GM19467 (cell line): ENCODE results near the gene PLA2G4D.
"Not testable (repeated sequence)": the region's sequence is repeated elsewhere in the genome, so short reads cannot be mapped to it uniquely, and the experiment has no call there.

ENCODE experiments used
- ATAC-seq: cut with Tn5 transposase; IDR thresholded peaks from one replicate; pipeline ENCODE4 v1.9.1; 2021; ENCODE audit warnings: mild to moderate bottlenecking, moderate library complexity; ENCODE audit not compliant: unreplicated experiment

Gene PLA2G4D

DNA sequence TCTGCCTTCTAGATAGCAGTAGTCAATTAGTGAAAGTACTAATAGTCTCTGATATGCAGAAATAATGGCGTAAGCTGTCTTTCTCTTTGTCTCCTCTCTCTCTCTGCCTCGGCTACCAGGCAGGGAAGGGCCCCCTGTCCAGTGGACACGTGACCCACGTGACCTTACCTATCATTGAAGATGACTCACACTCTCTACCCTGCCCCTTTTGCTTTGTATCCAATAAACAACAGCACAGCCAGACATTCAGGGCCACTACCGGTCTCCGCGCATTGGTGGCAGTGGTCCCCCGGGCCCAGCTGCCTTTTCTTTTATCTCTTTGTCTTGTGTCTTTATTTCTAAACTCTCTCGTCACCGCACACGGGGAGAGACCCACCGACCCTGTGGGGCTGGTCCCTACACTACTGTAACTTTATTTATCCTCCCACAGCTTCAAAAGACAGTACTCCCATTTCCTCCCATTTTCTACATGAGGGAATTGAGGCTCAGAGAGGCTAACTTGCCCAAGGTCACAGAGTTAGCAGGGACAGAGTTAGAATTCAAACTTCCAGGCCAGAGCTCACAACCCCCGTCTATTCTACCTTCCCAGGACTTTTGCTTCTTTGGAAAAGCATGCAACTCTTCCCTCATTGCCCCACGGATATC, 2.5 kb downstream of the PLA2G4D start:
- ATAC-seq = not testable (repeated sequence)

DNA sequence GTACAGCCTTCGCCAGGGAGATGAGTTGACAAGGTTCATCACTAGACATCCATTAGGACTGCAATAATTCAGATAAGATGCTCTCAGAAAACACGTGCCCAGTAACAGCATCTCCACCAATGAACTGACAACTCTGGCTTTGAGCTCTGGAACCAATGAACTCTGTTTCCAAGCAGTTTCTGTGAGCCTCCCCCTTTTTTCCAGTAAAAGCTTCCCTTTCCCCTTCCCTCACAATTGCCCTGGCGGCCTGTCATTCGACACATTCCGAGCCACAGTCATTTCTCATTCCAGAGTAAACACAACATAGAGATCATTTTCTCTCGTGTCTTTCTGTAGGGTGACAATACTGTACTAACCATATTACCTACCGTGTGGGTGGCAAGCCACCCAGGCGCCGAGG, 3.6 kb downstream of the PLA2G4D start:
- no peak for ATAC-seq

DNA sequence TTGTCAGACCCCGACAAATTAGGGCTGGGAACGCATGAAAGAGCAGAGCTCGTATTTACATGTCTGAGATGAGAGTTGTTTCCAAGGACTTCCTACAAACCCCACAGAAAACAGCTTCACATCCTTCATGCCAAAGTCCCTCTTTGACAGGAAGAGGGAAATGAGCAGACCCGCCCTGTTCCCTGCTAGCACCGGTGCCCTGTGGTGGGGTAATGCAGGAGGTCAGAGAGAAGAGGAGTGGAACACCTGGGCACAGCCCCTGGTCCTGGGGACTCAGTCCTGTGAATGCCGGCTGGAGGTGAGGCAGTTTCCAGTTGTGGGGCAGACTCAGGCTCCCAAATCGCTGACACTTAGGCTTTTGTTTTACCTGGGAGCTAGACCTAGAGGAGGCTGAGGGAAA, 4.0 kb downstream of the PLA2G4D start:
- ATAC-seq = no peak

DNA sequence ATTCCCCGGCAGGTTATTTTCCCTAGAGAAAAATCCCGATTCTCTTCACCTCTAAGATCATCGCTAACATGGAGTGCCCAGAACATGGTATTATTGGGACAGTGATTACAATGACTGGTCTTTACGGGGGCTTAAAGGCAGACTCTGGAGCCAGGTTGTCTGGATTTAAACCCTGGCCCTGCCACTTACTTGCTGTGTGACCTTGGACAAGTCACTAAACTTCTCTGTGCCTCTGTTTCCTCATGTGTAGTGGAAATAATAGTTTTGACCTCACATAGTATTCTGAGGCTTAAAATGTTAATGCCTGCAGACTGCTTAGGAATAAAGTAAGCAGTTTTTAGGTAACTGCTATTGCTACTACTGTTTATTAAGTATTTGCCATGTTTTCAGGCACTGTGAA, 4.4 kb downstream of the PLA2G4D start:
- no peak for ATAC-seq

DNA sequence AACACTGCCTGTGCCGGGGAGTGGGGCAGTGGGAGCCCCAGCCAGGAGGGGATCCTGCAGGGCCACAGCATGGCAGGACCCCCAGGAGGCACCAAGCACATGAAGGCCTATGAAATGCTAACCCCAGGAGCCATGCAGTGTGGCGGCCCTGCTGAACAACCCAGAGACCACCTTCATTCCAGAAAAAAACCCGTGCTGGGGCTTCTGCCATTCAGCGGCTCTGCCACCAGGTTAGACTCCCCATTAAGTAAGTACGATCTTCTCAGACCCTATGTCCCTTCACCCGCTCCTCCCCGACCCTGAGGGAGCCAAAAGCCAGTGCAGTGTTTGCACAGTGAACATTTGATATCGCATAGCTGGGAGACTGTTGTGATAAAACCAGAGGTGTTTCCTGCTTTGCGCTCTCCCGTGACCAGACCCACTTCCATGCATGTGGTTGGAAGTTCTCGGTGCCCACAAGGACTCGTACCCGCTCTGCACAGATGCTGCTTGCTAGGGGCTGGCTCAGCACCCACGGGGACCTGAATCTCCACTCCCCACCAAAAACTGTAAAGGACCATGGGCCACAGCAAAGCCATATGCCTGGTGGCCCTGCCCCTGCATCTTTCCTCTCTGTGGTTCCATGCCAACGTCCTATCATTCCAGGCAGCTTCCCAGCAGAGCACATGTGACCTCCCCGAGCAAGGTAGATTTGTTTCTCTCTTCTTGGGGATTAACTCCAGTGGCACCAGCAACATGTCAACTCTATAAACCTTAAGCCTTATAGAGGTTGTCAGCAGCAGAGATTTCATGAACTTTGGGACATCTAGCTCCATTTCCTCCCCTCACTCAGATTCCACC, 5.3 kb downstream of the PLA2G4D start:
- no peak for ATAC-seq

DNA sequence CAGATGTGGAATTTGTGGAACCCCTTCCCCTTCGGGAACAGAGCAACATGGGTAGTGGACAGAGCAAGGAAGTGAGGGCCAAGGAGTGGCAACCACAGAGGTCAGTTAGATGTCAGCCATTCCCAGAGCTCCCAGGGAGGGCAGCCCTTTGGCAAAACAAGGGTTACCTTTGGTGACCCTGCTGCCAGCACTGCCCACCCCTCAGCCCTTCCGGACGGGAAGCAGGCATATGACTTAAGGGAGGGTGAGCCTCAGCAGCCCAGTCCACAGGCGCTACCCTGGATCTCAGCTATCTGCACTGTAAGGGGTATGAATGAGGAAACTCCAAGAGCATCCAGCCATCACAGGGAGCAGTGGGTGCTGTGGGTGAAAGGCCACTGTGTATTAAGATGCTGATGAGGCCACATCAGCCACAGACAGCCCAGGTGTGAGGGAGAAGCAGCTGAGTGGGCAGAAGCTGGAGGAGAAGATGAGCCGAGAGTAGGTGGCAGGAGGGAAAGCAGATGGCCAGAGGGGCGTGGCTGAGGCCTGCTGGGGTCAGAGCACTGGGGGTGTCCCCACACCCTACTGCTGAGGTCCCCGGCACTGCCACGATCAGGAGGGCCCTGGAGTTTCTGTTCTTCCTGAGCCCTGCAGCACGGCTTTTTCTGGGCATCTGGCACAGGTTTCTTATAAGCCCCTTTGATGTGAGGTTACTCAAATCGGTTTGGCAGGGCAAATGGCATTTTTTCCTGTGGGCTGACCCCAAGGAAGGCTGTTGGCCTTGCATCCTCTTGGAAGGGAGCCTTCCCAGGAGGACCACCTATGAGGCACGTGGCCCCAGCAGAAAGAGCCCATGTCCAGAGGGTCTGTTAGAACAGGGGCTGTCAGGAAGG, 6.2 kb downstream of the PLA2G4D start:
- no peak for ATAC-seq

DNA sequence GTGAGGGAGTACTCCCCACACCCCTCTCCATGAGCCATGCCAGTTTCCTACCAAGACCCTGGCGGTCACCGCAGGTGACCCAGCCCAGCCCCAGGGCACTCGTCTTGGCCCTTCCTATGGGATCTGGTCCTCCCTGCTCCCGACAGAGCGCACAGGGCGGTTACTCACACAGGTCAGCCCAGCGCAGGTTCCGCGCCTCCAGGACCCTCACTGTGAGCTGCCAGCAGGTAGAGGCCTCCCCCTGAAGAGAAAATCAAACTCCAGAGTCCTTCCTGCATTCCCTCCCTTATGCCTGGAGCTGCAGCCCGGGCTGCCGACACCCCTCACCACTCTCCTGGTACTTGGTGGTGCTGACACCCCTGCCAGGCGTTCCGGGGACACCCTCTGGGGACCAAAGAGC, 6.9 kb downstream of the PLA2G4D start:
- no peak for ATAC-seq

DNA sequence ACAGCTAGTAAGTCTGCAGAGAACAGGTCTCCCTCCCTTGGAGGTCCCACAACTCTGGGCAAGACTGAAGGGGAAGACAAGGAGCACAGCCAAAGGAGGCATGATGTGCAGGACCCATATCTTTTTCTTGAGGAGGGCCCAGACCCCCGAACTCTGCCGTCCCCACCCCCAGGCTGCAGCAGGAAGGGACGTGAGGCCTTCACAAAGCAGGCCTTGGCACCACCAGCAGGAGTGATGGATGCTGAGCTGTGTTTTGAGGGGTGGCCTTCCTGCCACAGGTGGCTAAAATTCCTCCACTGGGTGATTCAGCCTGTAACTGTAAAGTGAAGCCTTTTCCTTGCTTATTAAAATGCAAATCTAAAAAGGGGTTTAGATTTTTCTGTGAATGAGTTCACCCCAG, 8.6 kb downstream of the PLA2G4D start:
- ATAC-seq = no peak

DNA sequence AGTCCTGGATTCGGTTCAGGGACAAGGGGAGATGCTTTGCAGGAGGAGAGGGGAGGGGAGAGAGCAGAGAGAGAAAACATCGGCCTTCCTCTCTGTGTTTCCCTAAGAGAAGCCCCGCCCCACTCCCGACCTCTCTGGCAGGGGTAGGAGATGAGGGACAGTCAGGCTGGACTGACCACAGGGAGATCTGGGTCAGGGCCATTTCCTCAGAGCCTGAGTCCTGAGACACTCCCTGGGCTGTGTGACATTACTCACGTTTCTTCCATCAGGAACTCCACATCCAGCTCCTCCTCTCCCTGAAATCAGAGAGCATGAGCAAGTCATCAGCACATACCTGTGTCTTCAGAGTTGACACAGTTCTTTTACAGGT, 9.1 kb downstream of the PLA2G4D start:
- ATAC-seq = no peak

DNA sequence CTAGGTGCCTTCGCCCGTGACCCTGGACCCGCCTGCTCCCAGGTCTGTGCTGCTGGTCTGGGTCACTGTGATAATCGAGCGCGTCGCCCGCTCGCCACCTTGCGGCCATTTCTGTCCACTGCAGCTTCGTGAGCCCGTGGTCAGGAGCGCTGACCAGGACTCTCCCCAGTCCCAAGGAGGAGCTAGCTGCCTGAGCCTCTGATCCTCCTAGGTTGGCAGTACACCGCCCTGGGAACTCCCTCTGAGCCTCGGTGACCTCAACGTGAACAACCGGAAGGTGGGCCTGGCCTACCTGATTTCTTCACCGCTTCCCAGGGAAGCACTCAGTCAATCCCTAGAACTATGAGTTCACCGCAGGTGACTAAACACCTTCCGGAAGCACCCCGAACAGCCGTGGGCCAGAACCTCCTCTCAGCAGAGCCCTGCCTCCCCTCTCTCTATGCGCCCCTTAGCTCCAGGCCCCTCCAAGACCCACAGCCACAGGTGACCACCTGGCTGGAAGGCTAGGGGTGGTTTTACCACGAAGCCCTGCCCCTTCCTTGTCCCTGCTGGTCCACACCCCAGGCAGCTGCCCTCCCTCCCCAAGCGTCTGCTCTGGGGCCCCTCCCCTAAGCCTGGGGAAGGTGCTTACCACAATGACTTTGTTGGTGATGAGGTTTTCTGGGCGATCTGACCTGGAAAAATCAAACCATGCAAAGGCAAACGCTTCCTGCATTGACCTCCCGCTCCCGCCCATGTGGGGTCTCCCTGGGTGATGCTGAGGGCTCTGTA, 9.7 kb downstream of the PLA2G4D start:
- no peak for ATAC-seq

DNA sequence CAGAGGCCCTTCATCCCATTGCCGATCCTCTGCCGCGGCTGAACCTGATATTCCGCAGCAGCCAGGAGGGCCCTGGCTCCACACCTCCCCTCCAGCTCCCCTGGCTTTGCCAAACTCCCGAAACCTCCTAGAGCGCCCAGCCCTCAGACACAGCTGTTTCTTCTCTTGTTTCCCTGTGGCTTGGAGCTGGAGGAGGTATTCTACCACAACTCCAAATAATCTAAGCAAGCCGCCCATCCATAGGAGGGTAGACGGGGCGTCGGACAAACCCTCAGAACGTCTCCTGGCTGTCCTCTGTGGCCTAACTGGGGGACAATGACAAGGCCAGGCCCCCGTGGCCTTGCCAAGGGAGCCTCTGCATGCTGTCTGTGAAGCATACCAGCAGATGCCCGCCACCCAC, 10.4 kb downstream of the PLA2G4D start:
- ATAC-seq = no peak

DNA sequence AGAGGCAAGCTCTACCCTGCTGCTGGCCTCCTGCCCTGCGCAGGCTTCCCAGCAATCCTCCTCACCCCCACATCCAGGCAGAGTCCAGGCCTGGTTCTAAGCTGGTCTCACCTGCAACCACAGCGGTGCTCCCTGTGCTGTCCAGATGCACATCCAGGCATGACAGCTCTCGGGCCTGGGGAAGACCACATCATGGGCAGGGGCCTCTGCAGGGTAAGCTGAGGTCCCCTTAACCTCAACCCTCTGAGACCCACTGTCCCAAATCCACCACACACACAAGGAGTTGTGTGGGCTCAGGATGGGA, 10.8 kb downstream of the PLA2G4D start:
- ATAC-seq = no peak

DNA sequence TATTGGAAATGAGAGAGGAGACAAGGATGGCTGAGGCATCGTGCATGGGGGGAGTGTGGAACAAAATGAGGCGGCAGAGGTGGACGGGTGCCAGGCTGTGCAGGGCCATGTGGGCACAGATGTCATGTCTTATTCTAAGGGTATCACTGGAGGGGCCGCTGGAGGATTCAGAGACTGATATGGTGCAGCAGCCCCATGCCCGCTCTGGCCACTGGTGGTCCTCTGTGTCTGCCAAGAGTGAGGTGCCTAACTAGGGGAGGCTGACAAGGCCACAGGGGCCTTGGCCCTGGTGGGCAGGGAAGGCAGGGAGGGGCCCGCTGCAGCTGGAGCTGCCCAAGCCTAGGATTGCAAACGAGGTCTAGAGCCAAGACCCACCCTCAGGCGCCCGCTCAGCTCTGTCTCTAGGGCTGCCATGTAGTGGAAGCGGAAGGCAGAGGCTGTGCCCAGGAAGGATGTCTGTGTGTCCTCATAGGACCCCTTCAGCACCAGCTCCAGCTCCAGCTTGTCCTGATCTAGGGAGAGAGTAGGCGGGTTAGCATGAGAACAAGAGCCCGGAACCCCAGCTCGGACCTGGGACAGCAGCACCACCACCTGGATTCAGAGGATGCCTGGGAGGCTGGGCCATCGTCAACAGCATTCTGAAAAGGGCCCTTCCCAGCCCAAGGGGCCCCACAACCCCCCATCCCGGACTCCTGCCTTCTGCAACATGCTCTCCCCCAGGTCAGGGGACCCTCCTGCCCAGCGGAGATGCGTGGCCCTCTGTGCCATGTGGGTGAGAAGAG, 11.3 kb downstream of the PLA2G4D start:
- no peak for ATAC-seq

DNA sequence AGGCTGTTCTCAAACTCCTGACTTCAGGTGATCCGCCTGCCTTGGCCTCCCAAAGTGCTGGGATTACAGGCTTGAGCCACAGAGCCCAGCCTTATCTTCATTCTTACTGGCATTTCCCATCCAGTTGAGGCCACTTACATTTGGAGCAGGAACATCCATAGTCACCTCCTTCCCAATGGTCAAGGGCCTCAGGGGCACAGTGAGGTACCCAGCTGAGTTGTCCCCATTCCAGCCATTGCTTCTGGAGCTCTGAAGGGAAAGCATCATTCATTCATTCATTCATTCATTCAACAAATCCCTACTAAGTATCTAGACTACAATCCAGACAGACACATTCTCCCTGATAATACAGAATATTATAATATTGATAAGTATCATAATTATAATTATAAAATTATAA, 12.2 kb downstream of the PLA2G4D start:
- no peak for ATAC-seq

DNA sequence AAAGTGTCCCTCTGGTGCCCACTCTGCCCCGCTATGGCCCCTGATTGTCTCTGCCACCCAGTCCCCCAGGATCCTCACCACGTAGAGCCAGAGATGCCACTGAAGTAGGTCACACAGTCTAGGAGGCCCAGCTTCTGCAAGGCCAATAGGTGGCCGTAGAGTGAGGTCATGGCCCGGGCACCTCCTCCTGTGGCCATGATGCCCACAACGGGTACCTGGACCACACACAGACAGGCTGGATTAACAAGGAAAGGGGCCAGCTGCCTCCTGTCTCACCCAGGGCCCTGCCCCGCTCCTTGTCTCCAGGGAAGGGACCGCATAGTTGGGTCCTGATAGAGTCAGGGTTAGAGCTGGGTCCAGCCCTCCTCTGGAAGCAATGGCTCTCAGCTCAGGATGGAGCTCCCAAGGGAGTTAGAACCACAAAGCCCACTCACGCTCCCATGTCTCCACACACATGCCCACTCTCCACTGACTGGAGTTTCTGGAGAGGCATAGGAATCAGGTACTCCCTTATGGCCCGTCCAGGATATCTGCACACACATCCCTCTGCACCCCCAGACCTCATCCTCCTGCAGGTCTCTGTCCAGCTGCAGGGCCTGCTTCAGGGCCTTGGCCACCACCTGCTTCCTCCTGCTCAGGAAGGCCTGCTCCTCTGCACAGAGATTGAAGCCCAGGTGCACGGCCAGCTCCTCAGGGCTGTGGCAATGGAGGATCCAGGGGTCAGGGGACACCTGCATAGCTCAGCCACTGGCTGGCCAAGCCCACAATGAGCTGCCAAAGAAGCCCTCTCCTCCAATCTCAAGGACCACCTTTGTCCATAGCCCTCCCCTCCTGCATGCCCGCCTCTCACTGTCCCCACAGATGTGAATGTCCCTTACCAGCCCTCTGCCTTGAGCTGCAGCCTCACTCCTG, 13.2 kb downstream of the PLA2G4D start:
- ATAC-seq = no peak

DNA sequence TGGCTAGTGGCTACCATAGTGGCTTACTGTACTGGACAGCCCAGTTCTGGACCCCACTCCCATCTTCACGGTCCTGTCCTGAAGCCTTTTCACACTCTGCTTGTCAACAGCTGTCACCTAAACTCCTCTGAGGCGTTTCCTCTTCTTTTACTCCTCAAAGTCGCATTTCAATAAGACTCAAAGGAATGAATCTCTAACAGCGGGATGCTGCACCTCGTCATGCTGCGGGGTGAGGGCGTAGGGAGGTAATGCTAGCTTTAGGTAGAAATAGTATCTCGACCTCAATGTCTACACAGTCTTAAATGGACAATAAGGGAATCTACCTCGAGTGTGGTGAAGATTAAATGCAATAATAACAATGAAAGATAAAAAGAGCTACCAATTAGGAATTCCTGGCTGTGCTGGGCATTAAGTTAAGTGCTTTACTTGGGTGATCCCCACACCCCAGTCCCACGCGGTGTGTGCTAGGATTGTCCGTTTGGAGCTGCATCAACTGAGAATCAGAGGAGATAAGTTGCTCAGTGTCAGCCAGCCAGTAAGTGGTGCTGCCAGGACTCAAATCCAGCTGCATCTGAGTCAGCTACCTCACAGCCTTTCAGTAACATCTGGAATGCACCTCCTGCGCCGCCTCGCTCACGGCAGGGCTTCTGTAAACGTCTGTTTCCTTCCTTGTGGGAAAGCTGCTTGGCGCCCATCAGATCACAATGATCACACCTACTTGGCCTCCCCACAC, 14.0 kb downstream of the PLA2G4D start:
- no peak for ATAC-seq

DNA sequence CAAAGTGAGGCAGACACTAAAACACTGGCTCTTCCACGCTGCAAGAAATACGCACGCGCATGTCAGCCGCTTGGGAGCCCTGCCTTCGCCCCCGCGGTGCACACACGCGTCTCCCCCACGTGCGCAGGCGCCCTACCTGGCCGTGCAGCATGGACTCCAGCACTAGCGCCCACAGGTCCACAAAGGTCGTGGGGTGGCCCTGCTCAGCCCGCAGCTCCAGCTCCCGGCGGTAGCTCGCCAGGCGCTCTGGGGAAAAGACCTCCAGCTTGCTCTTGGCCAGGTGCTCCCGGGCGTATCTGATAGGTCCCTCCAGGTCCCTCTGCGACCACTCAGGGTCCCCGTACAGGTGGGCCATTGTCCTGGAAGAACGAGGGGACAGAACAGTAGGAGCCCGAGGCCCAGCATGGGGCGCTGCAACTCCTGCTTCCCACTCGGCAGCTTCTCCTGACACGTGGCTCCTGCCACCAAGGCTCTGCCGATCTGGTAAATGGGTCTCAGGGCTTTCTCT, 14.9 kb downstream of the PLA2G4D start:
- ATAC-seq = no peak

DNA sequence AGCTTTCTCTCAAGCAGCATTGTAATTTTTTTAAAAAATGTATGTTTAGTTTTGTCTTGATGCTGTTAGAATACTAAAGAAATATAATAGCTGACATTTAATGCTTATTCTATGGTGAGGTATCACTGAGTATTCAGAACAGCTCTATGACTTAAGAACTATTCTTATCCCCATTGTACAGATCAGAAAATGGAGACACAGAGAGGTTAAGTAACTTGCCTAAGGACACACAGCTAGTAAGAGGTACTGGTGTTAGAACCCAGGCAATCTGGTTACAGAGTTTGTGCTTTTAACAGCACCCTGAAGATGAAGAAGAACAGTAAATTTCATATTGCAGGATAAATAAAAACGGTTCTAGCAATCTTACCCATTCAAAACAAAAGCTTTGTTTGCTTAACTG, 15.5 kb downstream of the PLA2G4D start:
- no peak for ATAC-seq
